HG03457 (cell line): ENCODE data around the gene KCND1.

ENCODE experiments used
- ATAC-seq: cut with Tn5 transposase; IDR thresholded peaks from one replicate; pipeline ENCODE4 v1.9.1; 2021; ENCODE audit warnings: moderate number of reproducible peaks; ENCODE audit not compliant: unreplicated experiment

KCND1 gene

GRCh38 chrX:48939524-48940228, 32.0 kb downstream of the KCND1 start:
- no peak for ATAC-seq

GRCh38 chrX:48938721-48939425, 32.8 kb downstream of the KCND1 start:
- ATAC-seq, result no peak

GRCh38 chrX:48937054-48937907, 34.4 kb downstream of the KCND1 start:
- ATAC-seq, result peak; percentile 46

GRCh38 chrX:48936429-48937053, 35.1 kb downstream of the KCND1 start:
- ATAC-seq, result no peak

- ATAC-seq, result no peak
These were observed 36.4 kb downstream of the KCND1 start for GRCh38 chrX:48935301-48935670.

GRCh38 chrX:48934581-48935300, 36.9 kb downstream of the KCND1 start:
- no peak for ATAC-seq

GRCh38 chrX:48933757-48934156, 37.9 kb downstream of the KCND1 start:
- ATAC-seq, result no peak

- no peak for ATAC-seq
These were observed 43.8 kb downstream of the KCND1 start for GRCh38 chrX:48927736-48928382.

GRCh38 chrX:48927123-48927522, 44.5 kb downstream of the KCND1 start:
- no peak for ATAC-seq

- no peak for ATAC-seq
These were observed 47.4 kb downstream of the KCND1 start for GRCh38 chrX:48924270-48924669.

- ATAC-seq, result no peak
These were observed 47.9 kb downstream of the KCND1 start for GRCh38 chrX:48923771-48924170.

GRCh38 chrX:48920718-48921104, 50.9 kb downstream of the KCND1 start:
- ATAC-seq, result no peak

GRCh38 chrX:48919947-48920717, 51.5 kb downstream of the KCND1 start:
- no peak for ATAC-seq

GRCh38 chrX:48919360-48919841, 52.2 kb downstream of the KCND1 start:
- peak; percentile 6 for ATAC-seq

- peak; percentile 61 for ATAC-seq
These were observed 52.9 kb downstream of the KCND1 start, which contains the start of gene PIM2 for GRCh38 chrX:48918643-48919340. Gene PIM2, minus strand, starts transcription at chrX:48919024. Its CDS starts 190 bp downstream, at chrX:48918834.

GRCh38 chrX:48918301-48918642, 53.4 kb downstream of the KCND1 start:
- ATAC-seq, result no peak

GRCh38 chrX:48917139-48918001, 54.3 kb downstream of the KCND1 start:
- ATAC-seq, result no peak
